GM21526 (cell line): ENCODE data around the gene PCNA.
"Not testable (repeated sequence)": the region's sequence is repeated elsewhere in the genome, so short reads cannot be mapped to it uniquely, and the experiment has no call there.

ENCODE experiments used
- ATAC-seq: cut with Tn5 transposase; IDR thresholded peaks from one replicate; pipeline ENCODE4 v1.9.1; 2021; ENCODE audit warnings: moderate library complexity; ENCODE audit not compliant: unreplicated experiment, low FRiP score

The PCNA gene

GRCh38 chr20:5104479-5104878 lies 15.3 kb downstream of the PCNA start:
- no peak for ATAC-seq

- ATAC-seq = no peak
Measured at GRCh38 chr20:5100684-5101347, 18.9 kb downstream of the PCNA start.

- ATAC-seq = not testable (repeated sequence)
Measured at GRCh38 chr20:5099909-5100308, 19.8 kb downstream of the PCNA start.

GRCh38 chr20:5099009-5099408 lies 20.7 kb downstream of the PCNA start:
- ATAC-seq = not testable (repeated sequence)

- no peak for ATAC-seq
Measured at GRCh38 chr20:5096463-5096862, 23.3 kb downstream of the PCNA start.

DNA sequence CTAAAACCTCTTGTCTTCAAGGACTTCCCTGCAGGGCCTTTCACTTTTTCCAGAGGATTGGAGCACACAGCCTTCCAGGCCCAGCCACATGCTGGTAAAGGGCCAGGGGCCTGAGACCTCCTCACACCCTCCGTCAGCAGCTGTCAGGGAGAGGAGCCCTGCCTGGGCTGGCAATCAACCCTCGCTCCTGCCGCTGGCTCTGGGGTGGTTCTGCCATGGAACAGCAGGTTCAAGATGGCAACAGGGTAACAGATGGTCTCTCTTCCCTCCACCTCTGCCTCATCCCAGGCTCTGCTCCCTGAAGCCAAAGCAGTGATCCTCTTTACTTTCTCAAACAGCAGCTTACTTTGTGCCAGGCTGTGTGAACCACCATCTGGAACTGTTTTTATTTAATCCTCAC lies 23.8 kb downstream of the PCNA start:
- ATAC-seq = no peak

GRCh38 chr20:5095454-5095853 lies 24.3 kb downstream of the PCNA start:
- no peak for ATAC-seq

DNA sequence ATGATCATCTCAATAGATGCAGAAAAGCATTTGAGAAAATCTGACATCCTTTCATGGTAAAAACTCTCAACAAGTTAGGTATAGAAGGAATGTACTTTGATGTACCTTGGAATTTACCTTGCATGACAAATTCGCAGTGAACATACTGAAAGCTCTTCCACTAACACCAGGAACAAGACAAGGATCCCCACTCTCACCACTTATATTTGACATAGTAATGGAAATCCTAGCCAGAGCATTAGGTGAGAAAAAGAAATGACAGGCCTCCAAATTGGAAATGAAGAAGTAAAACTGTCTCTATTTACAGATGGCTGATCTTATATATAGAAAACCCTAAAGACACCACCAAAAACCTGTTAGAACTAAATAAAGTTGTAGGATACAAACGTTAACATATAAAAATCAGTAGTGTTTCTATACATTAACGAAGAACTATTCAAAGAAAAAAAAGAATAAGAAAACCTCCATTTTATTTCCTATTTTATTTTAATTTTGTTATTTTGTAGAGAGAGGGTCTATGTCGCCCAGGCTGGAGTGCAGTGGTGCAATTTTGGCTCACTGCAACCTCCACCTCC lies 26.9 kb downstream of the PCNA start:
- no peak for ATAC-seq

DNA sequence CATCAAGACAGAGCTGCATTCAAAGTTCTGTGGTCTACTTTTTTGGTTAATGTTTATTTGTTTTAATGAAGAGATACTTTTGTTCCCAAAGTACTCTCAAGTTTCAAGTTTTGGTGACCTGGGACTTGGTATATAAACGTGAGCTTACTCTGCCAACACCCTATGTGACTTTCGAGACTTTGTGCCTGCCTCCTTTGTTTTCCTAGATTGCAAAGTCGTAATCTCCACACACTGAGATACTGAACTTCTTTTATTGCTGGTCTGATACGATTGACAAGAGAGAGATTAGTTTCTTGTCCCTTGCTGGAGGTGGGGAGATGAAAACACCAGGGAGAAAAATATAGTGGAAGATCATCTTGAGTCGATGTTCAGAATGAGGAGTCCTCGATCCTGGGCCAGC lies 27.9 kb downstream of the PCNA start:
- no peak for ATAC-seq

GRCh38 chr20:5090191-5090590 lies 29.6 kb downstream of the PCNA start:
- ATAC-seq = no peak

- no peak for ATAC-seq
Measured at GRCh38 chr20:5088688-5089087, 31.1 kb downstream of the PCNA start.

- no peak for ATAC-seq
Measured at GRCh38 chr20:5085380-5085779, 34.4 kb downstream of the PCNA start.

- ATAC-seq = no peak
Measured at GRCh38 chr20:5080384-5080877, 39.3 kb downstream of the PCNA start.

- ATAC-seq = peak; percentile 97
Measured at GRCh38 chr20:5078399-5078958, 41.3 kb downstream of the PCNA start.

DNA sequence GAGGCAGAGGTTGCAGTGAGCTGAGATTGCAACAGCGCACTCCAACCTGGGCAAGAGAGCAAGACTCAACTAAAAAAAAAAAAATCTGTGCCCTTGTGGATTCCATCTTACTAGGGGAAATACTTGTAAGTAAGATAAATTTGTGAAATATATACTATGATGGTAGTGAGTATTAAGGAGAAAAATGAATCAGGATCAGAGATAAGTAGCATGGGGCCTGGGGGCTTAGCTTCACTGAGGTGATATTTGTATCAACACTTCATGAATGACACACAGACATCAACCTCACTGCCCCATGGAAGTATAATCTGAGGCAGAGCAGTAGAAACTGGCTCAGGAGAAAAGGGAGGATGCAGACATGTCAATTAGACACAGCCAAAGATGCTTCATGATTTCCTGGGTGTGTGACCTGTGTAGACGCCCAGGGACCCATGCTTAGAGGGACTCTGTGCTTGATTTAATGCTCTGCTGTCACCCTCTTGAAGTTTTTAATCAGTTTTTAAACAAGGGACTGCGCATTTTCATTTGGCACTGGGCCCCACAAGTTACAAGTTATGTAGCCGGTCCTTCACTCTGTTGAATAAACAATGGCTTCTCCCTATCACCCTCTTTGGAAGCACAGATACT lies 41.9 kb downstream of the PCNA start:
- ATAC-seq = peak; percentile 5

DNA sequence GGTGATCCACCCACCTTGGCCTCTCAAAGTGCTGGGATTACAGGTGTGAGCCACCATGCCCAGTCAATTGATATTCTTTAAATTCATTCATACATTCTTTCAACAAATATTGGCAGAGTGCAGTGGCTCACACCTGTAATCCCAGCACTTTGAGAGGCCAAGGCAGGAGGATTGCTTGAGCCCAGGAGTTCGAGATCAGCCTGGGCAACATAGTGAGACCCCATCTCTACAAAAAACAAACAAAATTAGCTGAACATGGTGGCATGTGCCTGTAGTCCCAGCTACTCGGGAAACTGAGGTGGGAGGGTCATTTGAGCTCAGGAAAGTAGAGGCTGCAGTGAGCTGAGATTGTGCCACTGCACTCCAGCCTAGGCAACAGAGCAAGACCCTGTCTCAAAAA lies 42.8 kb downstream of the PCNA start:
- not testable (repeated sequence) for ATAC-seq

DNA sequence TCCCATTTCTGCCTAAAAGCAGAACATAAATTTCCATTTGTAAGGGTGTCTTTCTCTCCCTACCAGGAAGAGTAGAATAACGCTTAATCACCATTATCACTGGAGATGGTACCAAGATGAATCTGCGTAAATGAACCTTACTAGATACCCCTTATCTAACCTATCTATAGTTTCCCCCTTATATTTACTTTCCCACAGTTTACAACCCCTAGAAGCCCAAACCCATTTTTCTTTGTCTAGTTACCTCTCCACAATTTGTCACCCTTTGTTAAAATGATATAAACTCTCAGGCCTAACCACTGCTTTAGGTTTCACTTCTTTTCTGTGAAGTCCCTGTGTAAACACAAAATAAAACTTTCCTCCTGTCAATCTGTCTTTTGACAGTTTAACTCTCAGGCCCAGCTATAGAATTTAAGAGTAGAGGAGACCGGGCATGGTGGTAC lies 45.5 kb downstream of the PCNA start:
- no peak for ATAC-seq

GRCh38 chr20:5073660-5074231 lies 46.0 kb downstream of the PCNA start:
- ATAC-seq = no peak

- no peak for ATAC-seq
Measured at GRCh38 chr20:5072756-5073659, 46.8 kb downstream of the PCNA start.

GRCh38 chr20:5071942-5072341 lies 47.8 kb downstream of the PCNA start:
- not testable (repeated sequence) for ATAC-seq
